ENCODE results near the gene KRTAP15-1.

Gene KRTAP15-1

GRCh38 chr21:30439975-30440374, at the start of gene KRTAP15-1:
Gene KRTAP15-1, plus strand, starts transcription at chr21:30440275. Its CDS starts 53 bp downstream, at chr21:30440328.
- no peak for DNase-seq

DNA sequence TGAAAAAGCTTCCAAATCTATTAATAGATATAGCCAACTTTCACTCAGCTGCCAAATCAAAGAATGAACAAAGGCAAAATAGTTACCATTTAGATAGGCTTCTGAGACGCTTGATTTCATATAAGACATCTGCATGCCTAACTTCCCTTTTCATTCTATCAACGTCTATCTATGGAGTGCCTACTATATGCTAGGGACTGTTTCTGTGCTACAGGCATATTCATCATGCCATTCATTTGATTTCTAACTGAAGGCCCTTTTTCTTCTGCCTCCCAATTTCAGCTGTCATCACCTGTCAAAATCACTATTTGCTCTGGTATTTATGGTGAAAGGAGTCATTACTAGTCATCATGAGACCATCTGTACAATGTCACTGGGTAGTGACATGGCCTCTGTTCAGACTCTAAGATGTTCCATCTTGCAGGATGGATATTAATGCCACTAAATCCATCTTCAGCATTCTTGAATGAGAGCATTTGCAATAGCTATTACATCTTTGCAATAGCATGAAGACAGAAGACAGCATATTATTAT, 48.5 kb upstream of the KRTAP15-1 start:
- no peak for DNase-seq

GRCh38 chr21:30395731-30396130, 44.3 kb upstream of the KRTAP15-1 start, which contains the start of gene KRTAP13-1:
Gene KRTAP13-1, plus strand, starts transcription at chr21:30396031. Its CDS starts 56 bp downstream, at chr21:30396087.
- no peak for DNase-seq

GRCh38 chr21:30408782-30409494, 31.1 kb upstream of the KRTAP15-1 start:
- peak; percentile 4 for DNase-seq

DNA sequence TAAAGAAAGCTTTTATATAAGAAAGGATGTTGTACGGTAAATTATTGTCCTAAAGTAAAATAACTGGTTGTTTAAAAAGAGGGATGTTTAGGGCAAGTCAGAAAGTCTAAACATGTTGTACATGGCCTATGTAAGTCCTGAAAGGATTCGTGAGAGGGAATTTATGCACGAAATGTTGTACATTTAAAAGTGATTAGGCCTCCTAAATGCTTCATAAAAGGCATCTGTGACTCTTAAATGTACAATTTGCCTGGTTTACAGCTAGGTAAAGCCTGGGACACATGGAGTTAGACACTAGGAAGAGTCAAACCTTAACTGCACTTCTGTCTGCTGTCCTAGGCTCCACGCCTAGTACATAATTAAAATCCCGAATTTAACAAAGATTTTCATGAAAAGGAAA, 24.1 kb upstream of the KRTAP15-1 start:
- no peak for DNase-seq

GRCh38 chr21:30425826-30426225, 14.2 kb upstream of the KRTAP15-1 start, which contains the start of gene KRTAP13-3:
Gene KRTAP13-3, minus strand, starts transcription at chr21:30425926. Its CDS starts 14 bp downstream, at chr21:30425912.
- DNase-seq = no peak

DNA sequence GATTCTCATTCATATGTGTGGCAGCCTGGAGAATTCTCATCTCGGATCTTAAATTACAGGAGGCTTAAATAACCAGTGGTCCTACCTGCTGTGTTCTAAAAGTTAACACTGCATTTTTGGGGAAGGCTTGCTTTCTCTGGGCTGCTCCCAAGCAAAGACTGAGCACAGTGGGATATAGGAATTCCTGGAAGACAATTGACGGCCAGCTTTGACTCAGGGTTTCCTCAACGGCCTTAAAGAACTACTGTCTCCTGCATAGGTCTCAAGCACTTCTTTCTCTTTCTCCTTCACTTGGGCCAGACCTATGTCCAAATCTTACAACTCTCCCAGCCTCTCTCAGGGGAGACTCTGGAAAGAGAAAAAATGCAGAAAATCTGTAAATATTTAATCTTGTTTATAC, 13.3 kb upstream of the KRTAP15-1 start:
- no peak for DNase-seq

DNA sequence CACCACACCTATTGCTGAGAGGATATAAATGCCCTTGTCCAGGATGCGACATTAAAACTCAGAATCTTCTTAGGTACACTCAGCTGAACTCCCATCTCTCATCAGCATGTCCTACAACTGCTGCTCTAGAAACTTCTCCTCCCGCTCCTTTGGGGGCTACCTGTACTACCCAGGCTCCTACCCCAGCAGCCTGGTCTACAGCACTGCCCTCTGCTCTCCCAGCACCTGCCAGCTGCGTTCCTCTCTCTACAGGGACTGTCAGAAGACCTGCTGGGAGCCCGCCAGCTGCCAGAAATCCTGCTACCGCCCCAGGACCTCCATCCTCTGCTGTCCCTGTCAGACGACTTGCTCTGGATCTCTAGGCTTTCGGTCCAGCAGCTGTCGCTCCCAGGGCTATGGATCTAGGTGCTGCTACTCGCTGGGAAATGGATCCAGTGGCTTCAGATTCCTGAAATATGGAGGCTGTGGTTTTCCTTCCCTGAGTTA, 9.9 kb upstream of the KRTAP15-1 start, which contains the start of gene KRTAP13-4:
Gene KRTAP13-4, plus strand, starts transcription at position 51 of the 486 bp plus-strand sequence. Its CDS starts 56 bp downstream, at position 107.
- DNase-seq = no peak

GRCh38 chr21:30434033-30434631, 5.9 kb upstream of the KRTAP15-1 start:
- peak; percentile 7 for DNase-seq

- no peak for DNase-seq
Measured at GRCh38 chr21:30437010-30437565, 3.0 kb upstream of the KRTAP15-1 start.

- DNase-seq = no peak
Measured at GRCh38 chr21:30443226-30443625, 3.2 kb downstream of the KRTAP15-1 start.

- DNase-seq = no peak
Measured at GRCh38 chr21:30444204-30444603, 4.1 kb downstream of the KRTAP15-1 start.

DNA sequence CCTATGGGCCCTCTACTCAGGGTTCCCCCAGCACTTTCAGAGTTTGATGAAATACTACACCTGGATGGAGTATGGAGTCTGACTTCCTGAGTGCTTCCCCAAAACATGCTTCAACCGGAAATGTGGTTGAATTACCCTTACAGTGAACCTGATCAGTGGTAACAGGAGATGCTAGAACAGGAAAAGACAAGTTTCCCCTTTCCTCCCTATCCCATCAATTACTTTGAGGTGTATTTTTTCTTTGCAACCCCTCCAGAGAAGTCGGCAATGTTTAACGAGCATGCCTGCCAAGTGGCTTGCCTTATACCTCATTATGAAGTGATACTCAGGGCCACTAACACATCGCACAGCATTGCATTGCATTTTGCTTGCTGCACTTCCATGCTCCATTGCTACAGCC, 7.0 kb downstream of the KRTAP15-1 start:
- no peak for DNase-seq

GRCh38 chr21:30448514-30448913, 8.4 kb downstream of the KRTAP15-1 start:
- no peak for DNase-seq

DNA sequence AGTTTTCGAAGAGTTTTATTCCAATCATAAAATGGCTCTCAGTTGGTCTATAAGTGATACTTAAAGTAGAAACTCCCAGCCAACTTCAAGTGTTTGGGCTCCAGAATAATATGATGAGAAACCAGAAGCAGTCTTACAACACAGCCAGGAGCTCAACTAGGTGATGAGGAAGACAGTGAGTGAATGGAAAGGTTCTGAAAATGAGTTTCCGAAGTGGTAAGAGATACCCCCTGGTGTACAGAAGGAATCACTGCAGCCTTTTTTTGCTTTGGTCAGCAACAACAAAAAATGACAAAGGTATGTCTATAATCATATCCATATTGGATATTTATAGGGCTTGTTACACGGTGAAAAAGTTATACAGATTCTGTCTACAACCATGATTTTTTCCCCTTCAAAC, 23.6 kb downstream of the KRTAP15-1 start:
- no peak for DNase-seq

DNA sequence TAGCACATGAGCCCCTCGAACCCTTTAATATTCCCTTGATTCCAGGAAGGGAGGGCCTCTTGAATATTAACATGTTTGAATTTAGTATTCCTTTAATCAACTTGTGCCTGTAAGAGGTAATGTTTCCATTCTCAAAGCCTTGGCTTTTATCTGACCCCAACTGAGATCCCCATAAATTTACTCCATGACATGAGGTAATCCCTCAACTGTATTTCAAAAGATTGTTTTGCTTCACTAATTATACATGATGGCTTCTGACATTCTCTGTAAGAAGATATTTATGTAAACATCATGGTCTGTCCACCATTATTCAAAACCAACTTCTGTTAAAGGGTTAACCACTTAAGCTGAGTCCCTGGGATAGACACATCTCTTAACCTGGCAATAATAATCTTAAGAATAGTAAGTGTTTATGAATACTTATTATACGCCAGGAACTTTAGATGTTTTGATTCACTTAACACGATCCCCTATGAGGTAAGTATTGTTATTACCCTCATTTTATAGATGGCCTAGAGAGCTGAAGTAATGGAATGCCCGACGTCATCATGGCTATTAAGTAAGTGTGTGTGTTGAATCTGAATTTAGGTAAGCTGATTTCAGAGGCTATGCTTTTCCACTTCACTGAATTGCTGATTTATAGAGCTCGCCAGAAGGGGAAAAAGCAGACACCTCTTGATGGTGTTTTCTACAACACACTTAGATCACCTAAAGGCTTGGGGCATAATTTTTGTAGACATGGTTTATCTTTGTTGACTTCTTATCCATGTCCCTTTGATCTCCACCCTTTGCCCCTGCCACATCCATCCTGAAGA, 29.0 kb downstream of the KRTAP15-1 start:
- DNase-seq = no peak

DNA sequence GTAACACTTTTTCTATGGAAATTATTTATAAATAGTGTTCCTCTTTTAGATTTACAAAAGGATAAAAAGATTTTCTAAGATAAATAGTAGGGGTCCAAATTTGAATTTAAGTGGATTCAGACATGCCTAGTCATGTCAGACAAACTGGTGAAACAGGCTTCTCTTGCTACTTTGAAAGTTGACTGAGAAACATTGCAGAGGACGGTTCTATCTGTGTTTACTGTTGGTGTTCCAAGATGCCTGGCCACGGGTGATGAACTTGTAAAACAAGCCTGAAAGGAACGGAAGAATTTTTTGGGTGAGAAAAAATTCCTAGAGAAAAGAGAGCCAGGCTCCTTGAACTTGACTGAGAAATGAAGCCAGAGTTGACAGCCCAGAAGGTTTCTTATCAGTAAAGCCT, 37.9 kb downstream of the KRTAP15-1 start:
- no peak for DNase-seq

- DNase-seq = no peak
Measured at GRCh38 chr21:30479259-30479658, 39.2 kb downstream of the KRTAP15-1 start.

DNA sequence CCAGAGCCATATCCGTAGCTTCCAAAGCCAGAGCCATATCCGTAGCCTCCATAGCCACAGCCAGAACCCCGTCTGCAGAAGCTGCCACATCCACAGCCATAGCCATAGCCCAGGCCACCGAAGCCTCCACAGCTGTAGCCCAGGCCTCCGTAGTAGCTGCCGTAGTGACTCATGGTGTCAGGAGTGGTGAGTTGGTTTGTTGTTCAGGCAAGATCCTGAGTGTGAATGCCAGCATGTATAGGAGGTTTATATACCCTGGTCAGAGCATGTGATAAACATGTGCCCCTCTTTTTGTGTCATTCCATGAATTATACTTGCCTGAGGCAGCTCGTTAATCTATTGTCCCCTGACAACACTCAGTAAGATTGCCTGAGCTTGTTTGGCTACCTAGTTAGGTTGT, 40.1 kb downstream of the KRTAP15-1 start, which contains the start of gene KRTAP19-1:
Gene KRTAP19-1, minus strand, starts transcription at position 223 of the 400 bp plus-strand sequence. Its CDS starts 50 bp downstream, at position 173.
- DNase-seq = no peak

DNA sequence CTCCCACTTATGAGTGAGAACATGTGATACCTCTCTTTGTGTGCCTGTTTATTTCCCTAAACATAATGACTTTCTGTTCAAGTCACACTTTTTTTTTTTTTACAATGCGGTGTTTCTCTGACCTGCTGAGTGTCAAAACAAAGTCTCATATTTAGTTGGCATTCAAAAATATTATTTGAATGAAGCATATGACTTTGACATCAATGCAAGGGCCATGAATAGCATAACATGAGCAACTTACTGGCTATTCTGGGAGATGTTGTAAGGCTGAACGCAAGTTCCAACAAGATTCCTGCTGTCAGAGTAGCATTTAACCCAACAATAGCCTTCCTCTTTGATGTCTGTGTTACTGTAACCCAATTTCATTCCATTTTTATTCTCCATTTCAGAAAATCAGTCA, 42.1 kb downstream of the KRTAP15-1 start:
- DNase-seq = no peak

DNA sequence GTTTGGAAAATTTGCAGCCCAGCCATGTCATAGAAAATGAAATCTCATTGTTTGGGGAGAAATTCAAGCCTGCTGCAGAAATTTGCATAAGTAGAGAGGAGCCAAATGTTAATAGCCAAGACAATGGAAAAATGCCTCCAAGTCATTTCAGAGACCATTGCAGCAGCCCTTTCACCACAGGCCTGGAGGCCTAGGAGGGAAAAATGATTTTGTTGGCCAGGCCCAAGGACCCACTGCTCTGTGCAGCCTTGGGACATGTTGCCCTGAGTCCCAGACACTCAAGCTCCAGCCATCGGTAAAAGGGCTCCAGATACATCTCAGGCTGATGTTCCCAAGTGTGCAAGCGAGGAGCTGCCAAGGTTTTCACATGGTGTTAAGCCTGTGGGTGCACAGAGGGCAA, 46.1 kb downstream of the KRTAP15-1 start:
- DNase-seq = no peak

GRCh38 chr21:30487336-30487735, 47.3 kb downstream of the KRTAP15-1 start, which contains the start of gene KRTAP19-2:
Gene KRTAP19-2, minus strand, starts transcription at chr21:30487436. Its CDS starts 88 bp downstream, at chr21:30487348.
- no peak for DNase-seq

Measured in NCI-H510A treated with DMSO at 0.1 percent for 48 hours (cell line).